HCT116 (cell line): ENCODE results near the gene YDJC. TPM values are rescaled to one million over a fixed set of nuclear protein-coding genes. Genes with fewer than 3 reads are reported as not detected.
A peak's percentile ranks its signal among the peaks of the same experiment; 100 is the strongest.

Experiments used
- ATAC-seq: fragments of 200-7000 bp; cut with Tn5 transposase; 2 replicates; pipeline ENCODE4 v1.9.1; 2020; ENCODE audit warnings: mild to moderate bottlenecking, moderate library complexity
- BruUV-seq: library from RNA; stranded (reverse); fragments of 400-500 nt; replicated peaks from 2 replicates; lab custom pipeline; 2021; lab: Mats Ljungman, UMichigan
- CTCF ChIA-PET: fragments of 300-600 bp; sonication (Branson Sonifier 250); formaldehyde crosslinking; loops from one replicate; lab custom pipeline; 2021; ENCODE audit warnings: antibody characterized with exemption; lab: Charles Lee
- POLR2A ChIA-PET: fragments of 300-600, 350-600 bp; sonication (Branson Sonifier 250); formaldehyde crosslinking; loops from one replicate; lab custom pipeline; 2021; ENCODE audit warnings: antibody characterized with exemption; lab: Charles Lee
- RAD21 ChIA-PET, 2 experiments: fragments of 300-600 bp; sonication (Branson Sonifier 250); formaldehyde crosslinking; loops; one replicate each; lab custom pipeline; 2023; ENCODE audit warnings: low total read pairs in 2 of 2; ENCODE audit not compliant: uncharacterized antibody in 2 of 2, unreplicated experiment in 2 of 2, low non-redundant PET in 1 of 2; lab: Charles Lee
- DNase-seq: peaks from one replicate; pipeline ENCODE4 v3.0.0-alpha.2; 2010; ENCODE audit warnings: low read depth, low spot score
- H2AFZ ChIP-seq: fragments of 200-600 bp; shearing (Covaris generic), sonication (generic); 2 replicates; pipeline ENCODE4 v1.6.1; 2017; ENCODE audit warnings: low read depth, mixed run types, mixed read lengths, antibody characterized with exemption, low read length; ENCODE audit not compliant: poor library complexity, severe bottlenecking
- H3K27ac ChIP-seq: 2 replicates; pipeline ENCODE4 v1.5.1; 2012; ENCODE audit warnings: low read depth, low read length
- H3K27me3 ChIP-seq: fragments of 200-600 bp; sonication (generic); 2 replicates; pipeline ENCODE4 v1.6.1; 2016; ENCODE audit warnings: mixed run types, low read length, mixed read lengths; ENCODE audit not compliant: insufficient read depth
- H3K36me3 ChIP-seq, 2 experiments: fragments of 200-500 bp in 1 of 2; fragments of 200-600 bp in 1 of 2; sonication (Bioruptor generic) in 1 of 2; sonication (generic) in 1 of 2; 2 replicates each; pipeline versions ENCODE4 v1.5.1 to v1.6.1; 2014 to 2016; ENCODE audit warnings: low read length in 2 of 2, inconsistent platforms in 1 of 2, mixed read lengths in 1 of 2, mixed run types in 1 of 2; ENCODE audit not compliant: insufficient read depth in 2 of 2, control insufficient read depth in 1 of 2
- H3K4me1 ChIP-seq, 2 experiments: fragments of 200-600 bp in 1 of 2; sonication (generic) in 1 of 2; 2 replicates each; pipeline versions ENCODE4 v1.5.1 to v1.6.1; 2012 to 2017; ENCODE audit warnings: low read length in 2 of 2, inconsistent platforms in 1 of 2, mild to moderate bottlenecking in 1 of 2, mixed read lengths in 1 of 2, mixed run types in 1 of 2, moderate library complexity in 1 of 2; ENCODE audit not compliant: insufficient read depth in 2 of 2, control insufficient read depth in 1 of 2
- H3K4me2 ChIP-seq: fragments of 200-600 bp; sonication (generic); 2 replicates; pipeline ENCODE4 v1.6.1; 2017; ENCODE audit warnings: mixed run types, low read length, mixed read lengths
- H3K4me3 ChIP-seq, 2 experiments: fragments of 200-600 bp in 1 of 2; sonication (generic) in 1 of 2; replicated peaks in 1 of 2; 2 replicates each; pipeline ENCODE4 v1.5.1; 2011 to 2016; ENCODE audit warnings: low read length in 2 of 2, control low read depth in 1 of 2, low read depth in 1 of 2, mild to moderate bottlenecking in 1 of 2, mixed read lengths in 1 of 2, mixed run types in 1 of 2
- H3K79me2 ChIP-seq: fragments of 200-600 bp; sonication (generic); 2 replicates; pipeline ENCODE4 v1.6.1; 2017; ENCODE audit warnings: mild to moderate bottlenecking, mixed run types, low read length, moderate library complexity, mixed read lengths; ENCODE audit not compliant: insufficient read depth
- H3K9ac ChIP-seq: fragments of 200-600 bp; sonication (generic); 2 replicates; pipeline ENCODE4 v1.6.1; 2016; ENCODE audit warnings: low read length, mixed read lengths
- H3K9me2 ChIP-seq: fragments of 200-600 bp; sonication (generic), shearing (Covaris generic); 2 replicates; pipeline ENCODE4 v1.6.1; 2017; ENCODE audit warnings: mixed run types, mild to moderate bottlenecking, moderate library complexity; ENCODE audit not compliant: insufficient read depth
- H3K9me3 ChIP-seq, 2 experiments: fragments of 200-500 bp in 1 of 2; fragments of 200-600 bp in 1 of 2; sonication (Bioruptor generic) in 1 of 2; sonication (generic) in 1 of 2; 2 replicates each; pipeline ENCODE4 v1.6.1; 2014 to 2017; ENCODE audit warnings: low read length in 2 of 2, mixed read lengths in 2 of 2, inconsistent platforms in 1 of 2, low read depth in 1 of 2, mild to moderate bottlenecking in 1 of 2, mixed run types in 1 of 2, moderate library complexity in 1 of 2; ENCODE audit not compliant: control insufficient read depth in 1 of 2, insufficient read depth in 1 of 2
- H4K20me1 ChIP-seq: fragments of 200-600 bp; sonication (generic), shearing (Covaris generic); 2 replicates; pipeline ENCODE4 v1.6.1; 2017; ENCODE audit warnings: mixed run types, mild to moderate bottlenecking, moderate library complexity; ENCODE audit not compliant: insufficient read depth
- CEBPB ChIP-seq: IDR thresholded peaks from 2 replicates; pipeline ENCODE4 v1.6.1; 2012; ENCODE audit warnings: low read depth
- EGR1 ChIP-seq: IDR thresholded peaks from 2 replicates; pipeline ENCODE4 v1.6.1; 2012; ENCODE audit warnings: low read depth
- EZH2 ChIP-seq: fragments of 200-600 bp; sonication (generic); IDR thresholded peaks from 2 replicates; pipeline ENCODE4 v1.6.1; 2017; ENCODE audit warnings: antibody characterized with exemption, mixed run types
- EZH2phosphoT487 ChIP-seq: fragments of 200-600 bp; IDR thresholded peaks from 2 replicates; pipeline ENCODE4 v1.6.1; 2018; ENCODE audit warnings: antibody characterized with exemption, borderline replicate concordance
- MAX ChIP-seq: IDR thresholded peaks from 2 replicates; pipeline ENCODE4 v1.6.1; 2012
- POLR2A ChIP-seq: IDR thresholded peaks from 2 replicates; pipeline ENCODE4 v1.7.0; 2011; ENCODE audit warnings: borderline replicate concordance; ENCODE audit not compliant: insufficient read depth, insufficient read length; ENCODE audit errors: extremely low read depth
- POLR2AphosphoS5 ChIP-seq: IDR thresholded peaks from 2 replicates; pipeline ENCODE4 v1.6.1; 2011; ENCODE audit warnings: mild to moderate bottlenecking, low read depth, low read length, moderate library complexity
- REST ChIP-seq: IDR thresholded peaks from 2 replicates; pipeline ENCODE4 v1.6.1; 2012; ENCODE audit warnings: low read depth
- SIN3A ChIP-seq: IDR thresholded peaks from 2 replicates; pipeline ENCODE4 v1.6.1; 2012; ENCODE audit warnings: low read depth
- SRF ChIP-seq: IDR thresholded peaks from 2 replicates; pipeline ENCODE4 v1.6.1; 2012; ENCODE audit warnings: low read depth
- TCF7L2 ChIP-seq: IDR thresholded peaks from 2 replicates; pipeline ENCODE4 v1.7.0; 2011; ENCODE audit warnings: borderline replicate concordance, inconsistent platforms; ENCODE audit not compliant: insufficient read depth, insufficient read length; ENCODE audit errors: extremely low read depth
- YY1 ChIP-seq: IDR thresholded peaks from 2 replicates; pipeline ENCODE4 v1.6.1; 2011; ENCODE audit warnings: low read length, low read depth, moderate library complexity, mild to moderate bottlenecking; ENCODE audit not compliant: insufficient replicate concordance; ENCODE audit errors: extremely low read depth
- intact Hi-C: fragments of 100-400 bp; cut with micrococcal nuclease; formaldehyde crosslinking; loops from 2 replicates; pipeline ENCODE4 v1.10.0; 2022
- total RNA-seq: library from RNA; stranded (reverse); gene quantifications from one replicate; pipeline ENCODE4 v1.2.1, GENCODE V29; 2021; ENCODE audit not compliant: unreplicated experiment

The YDJC gene
- total RNA-seq, 1 experiment from 2014 or later: 78.3 TPM

- Histone ChIP-seq H3K79me2 (peaks cover 18% of the 10 kb centered on the region), H3K9ac (no peak overlapping the region), H4K20me1 (no peaks in the 10 kb centered on the region), H3K4me3 (no peak overlapping the region), H2AFZ (no peak overlapping the region), H3K27ac (no peak overlapping the region), H3K36me3 (peaks cover 0 to 5% of the 10 kb centered on the region in 2 experiments; a peak in 1 of 4 replicates), H3K9me3 (no peaks in the 10 kb centered on the region), H3K9me2 (no peaks in the 10 kb centered on the region), H3K4me2 (peak overlapping the region; percentile 17; the same call in 1 of the 2 replicates), H3K27me3 (no peaks in the 10 kb centered on the region), H3K4me1 (peaks cover 8 to 32% of the 10 kb centered on the region in 2 experiments)
- TF ChIP-seq EGR1: no peak
- no peak for TF ChIP-seq POLR2A
- no peak for TF ChIP-seq EZH2
- TF ChIP-seq MAX: no peak
- no peak for TF ChIP-seq YY1
- TF ChIP-seq TCF7L2: no peak
- TF ChIP-seq POLR2AphosphoS5: no peak
- TF ChIP-seq SRF: no peak
- TF ChIP-seq SIN3A: no peak
- no peak for TF ChIP-seq REST
- no peak for TF ChIP-seq EZH2phosphoT487
- TF ChIP-seq CEBPB: no peak
- intact Hi-C loops: no loop called here
- DNase-seq (no peak), ATAC-seq (no peak)
- BruUV-seq: no TSS peak
- ChIA-PET CTCF (interaction anchor here (1.0 to 5.7 kb wide), 2 partner anchors 10 to 14 kb away, joined by 3 to 103 read pairs; partner anchors contain the start of gene SDF2L1), POLR2A (interaction anchor here (2.9 kb wide), 1 partner anchor 9 kb away, joined by 17 read pairs; the partner anchor contains the start of gene SDF2L1), RAD21 (no interaction called here)
Measured at GRCh38 chr22:21632931-21633330, 3.1 kb upstream of the YDJC start.
